HG03060 (cell line): ENCODE measurements around the gene ZC3H18.
"Not testable (repeated sequence)": the region's sequence is repeated elsewhere in the genome, so short reads cannot be mapped to it uniquely, and the experiment has no call there.

Experiments used
- ATAC-seq: cut with Tn5 transposase; IDR thresholded peaks from one replicate; pipeline ENCODE4 v1.9.1; 2021; ENCODE audit warnings: low read depth, moderate number of reproducible peaks; ENCODE audit not compliant: unreplicated experiment

ZC3H18 gene

DNA sequence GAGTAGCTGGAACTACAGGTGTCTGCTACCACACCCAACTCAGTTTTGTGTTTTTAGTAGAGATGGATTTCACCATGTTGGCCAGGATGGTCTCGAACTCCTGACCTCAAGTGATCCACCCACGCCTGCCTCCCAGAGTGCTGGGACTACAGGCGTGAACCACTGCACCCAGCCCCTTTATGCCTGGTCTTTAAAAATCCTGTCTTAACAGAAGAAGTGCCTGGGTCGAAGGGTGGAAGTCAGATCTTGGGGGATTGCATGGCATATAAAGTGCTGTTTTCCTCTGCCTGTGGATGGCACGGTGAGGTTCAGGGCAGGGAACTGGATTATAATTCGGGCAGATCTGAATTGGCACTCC lies 30.3 kb downstream of the ZC3H18 start:
- no peak for ATAC-seq

DNA sequence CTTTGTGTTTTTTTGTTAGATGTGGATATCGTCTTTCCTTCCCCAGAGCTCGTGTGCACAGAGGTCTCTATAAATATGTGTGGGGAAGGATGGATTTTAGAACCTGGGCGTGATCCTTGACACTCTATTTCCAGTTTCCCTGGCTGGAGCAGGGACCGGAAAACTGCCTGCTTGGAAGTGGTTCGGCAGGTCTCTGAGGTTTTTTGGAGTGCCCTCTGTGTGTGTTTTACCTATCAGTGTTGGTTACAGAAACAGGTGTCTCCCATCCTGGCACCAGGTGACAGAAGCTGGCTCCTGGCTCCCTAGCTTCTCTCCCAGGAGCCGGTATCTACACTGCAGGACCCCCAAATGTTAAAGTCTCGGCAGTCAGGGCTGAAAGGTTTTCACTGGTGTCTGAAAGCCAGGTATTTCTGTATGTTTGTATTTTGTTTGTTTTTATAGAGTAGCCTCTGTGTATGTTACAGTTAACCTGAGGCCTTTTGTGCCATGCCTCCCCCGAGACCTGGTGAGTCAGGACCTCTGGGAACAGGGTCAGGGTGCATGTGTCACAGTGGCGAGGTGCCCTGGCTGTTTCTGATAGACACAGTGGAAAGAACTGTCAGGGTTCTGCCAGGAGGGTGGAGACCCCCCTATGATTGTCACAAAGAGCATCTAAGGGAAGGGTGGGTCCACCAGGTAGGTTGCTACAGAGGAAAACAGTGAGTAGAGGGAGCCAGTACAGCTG lies 31.3 kb downstream of the ZC3H18 start:
- no peak for ATAC-seq

DNA sequence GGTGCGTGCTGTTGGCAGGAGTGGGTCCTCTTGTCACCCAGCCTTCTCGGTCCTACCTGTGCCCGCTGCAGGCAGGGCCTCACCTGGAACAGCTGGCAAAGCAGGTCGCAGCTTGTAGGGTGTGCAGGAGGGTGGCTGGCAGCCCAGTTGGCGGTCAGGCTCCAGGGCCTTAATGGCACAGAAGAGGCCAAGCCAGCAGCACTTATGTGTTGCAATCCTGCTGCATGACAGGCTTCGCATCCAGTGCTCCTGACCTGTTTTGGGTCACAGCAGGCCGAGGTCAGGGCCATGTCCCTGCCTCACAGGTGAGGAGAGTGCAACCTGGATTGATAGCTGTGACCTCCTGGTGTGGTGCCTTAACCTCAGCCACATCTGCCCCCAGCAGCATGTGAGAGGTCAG lies 31.9 kb downstream of the ZC3H18 start:
- no peak for ATAC-seq

DNA sequence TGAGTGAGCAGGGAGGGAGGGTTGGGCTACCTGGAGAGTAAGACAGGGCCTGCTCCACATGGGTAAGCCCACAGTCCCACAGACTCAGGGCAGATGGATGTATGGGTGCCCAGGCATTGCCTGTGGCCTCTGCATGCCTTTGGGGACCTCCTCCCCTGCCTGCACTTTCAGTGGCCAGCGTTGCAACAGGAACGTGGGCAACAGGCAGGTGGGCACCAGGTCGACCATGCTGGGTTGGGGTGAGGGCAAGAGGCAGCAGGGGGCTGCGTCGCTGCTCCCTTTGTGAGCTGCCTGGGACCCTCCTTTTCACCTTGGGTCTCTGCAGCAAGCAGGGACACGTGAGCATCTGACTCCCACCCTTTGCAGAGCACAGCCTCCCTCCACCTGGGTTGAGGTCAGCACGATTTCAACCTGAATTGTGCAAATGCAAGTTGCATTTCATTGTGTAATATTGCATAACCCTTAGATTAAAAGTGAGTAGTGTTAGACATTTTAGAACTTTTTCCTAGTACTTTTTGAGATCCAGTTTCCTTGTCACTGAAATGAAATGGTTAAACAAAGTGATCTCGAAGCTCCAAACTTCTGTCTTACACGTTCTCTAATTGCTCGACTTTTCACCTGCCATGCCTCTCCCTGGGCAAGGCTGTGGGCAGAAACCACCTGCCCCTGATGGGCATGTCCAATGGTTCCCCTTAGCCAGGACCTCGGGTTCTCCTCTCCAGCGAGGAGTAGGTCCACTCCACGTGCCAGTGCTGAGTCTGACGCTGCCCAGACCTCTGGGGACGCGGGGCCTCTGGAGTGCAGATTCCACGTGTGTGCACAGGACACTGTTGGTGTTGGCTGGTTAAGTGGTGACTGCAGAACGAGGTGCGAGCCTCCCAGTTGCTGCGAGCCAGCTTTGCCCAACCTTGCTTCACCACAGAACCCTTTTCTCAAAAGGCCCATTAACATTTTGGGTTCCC lies 35.3 kb downstream of the ZC3H18 start:
- ATAC-seq = no peak

DNA sequence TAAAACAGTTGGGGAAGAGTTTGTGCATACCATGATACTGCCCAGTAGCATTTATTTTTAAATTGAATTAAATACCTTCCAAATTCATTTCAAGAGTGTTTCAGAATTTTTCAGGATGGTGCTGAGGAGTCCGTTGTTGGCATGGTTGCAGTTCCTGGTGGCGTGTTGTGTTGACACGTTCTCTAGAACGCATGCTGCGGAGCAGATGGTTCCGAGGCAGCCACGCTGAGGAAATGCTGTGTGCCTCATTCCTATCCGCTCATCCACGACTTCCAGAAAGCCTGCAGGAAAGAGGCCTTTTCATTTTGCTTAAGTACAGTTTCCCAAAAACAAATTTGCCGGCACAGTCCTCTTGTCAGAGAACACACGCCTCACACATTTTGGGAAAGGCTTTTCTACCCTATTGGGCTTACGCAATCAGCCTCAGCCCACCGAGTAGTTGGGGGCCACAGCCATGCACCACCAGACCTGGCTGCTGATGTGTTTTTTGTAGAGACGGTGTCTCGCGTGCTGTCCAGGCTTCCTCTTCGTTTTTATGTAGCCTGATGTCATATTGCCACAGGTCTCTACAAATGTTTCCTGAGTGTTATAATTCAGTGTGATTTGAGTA lies 36.0 kb downstream of the ZC3H18 start:
- ATAC-seq = no peak

DNA sequence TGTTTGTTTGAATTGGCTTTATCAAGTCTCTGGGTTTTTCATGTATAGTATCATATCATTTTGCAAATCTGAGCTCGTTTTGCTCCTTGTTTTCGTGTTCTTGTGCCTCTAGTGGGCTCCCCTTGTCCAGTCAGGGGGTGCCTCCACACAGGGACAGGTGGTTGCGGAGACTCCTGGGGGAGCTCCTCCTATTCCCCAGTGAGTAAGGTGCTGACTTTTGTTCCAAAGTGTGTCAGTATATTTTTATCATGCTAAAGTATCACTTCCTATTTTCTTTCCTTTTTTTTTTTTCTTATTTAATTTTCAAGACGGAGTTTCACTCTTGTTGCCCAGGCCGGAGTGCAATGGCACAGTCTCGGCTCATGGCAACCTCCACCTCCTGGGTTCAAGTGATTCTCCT lies 37.9 kb downstream of the ZC3H18 start:
- no peak for ATAC-seq

DNA sequence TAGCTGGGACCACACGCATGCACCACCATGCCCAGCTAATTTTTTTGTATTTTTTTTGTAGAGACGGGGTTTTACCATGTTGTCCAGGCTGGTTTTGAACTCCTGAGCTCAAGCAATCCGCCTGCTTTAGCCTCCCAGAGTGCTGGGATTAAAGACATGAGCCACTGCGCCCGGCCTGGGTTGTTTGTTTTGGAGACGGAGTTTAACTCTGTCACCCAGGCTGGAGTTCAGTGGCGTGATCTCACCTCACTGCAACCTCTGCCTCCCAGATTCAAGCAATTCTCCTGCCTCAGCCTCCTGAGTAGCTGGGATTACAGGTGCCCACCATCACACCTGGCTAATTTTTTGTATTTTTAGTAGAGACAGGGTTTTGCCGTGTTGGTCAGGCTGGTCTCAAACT lies 39.2 kb downstream of the ZC3H18 start:
- ATAC-seq = not testable (repeated sequence)

DNA sequence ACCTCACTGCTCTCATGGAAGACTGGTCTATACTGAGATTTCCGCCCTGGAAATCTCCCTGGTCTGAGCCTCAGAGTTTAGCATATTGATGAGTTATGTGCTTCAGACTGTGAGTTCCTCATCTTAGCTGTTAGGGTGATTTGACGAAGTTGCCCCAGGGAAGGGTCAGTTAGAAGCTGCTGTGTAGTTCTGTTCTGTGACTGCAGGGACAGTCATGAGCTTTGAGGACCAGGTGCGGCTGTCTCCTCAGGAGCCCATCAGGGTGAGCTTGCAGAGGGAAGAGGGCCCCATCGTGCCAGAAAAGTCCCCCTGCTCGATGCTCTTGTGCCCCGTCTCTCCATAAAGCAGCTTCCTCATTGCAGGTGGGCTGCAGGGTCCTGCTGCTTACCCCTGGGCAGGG lies 39.9 kb downstream of the ZC3H18 start:
- ATAC-seq = no peak

DNA sequence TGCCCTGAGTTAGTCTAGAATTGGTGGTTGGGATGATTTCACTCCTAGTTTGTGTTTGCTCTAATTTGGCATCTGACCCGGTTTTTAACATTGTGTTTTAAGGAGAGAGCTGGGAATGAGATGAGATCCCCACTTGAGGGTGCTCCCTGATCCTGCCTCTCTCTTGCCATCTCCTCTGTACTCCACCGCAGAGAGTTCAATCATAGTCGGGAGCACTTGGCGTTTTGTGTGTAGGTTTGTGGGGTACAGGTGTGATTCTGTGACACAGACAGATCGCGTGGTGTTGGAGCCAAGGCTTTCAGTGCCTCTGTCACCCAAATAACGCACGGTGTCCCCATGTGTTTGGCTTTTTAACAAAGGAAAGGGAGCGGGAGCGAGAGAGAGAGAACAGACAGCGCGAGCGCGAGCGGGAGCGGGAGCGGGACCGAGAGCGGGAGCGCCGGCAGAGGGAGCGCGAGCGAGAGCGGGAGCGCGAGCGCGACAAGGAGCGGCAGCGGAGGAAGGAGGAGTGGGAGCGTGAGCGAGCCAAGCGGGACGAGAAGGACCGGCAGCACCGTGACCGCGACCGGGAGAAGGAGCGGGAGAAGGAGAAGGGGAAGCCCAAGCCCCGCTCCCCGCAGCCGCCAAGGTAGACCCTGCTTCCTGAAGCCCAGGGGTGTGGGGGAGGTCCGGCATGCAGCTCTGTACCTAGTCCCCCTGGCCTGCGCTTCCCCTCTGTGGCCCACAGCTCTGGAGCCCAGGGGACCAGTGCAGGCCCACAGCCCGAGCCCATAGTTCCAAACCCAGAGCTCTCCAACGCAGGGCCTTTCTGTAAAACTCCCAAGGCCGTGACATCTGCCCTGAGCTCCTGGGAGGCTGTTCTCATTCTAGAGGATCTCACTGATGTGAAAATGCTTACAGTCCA lies 41.0 kb downstream of the ZC3H18 start:
- ATAC-seq = no peak

DNA sequence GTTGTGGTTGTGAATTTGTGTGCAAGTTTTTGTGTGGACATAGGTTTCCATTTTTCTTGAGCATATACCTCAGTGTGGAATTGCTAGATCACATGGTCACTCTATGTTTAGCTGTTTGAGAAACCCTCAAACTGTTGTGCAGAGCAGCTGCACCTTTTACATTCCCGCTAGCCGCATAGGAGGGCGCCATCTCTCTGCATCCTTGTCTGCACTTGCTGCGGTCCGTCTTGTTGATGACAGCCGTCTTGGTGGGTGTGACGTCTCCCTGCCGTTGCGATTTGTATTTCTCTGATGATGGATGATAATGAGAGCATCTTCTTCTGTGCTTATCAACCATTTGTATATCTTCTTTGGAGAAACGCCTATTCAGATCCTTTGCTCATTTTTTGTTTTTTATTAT lies 43.1 kb downstream of the ZC3H18 start:
- ATAC-seq = no peak

DNA sequence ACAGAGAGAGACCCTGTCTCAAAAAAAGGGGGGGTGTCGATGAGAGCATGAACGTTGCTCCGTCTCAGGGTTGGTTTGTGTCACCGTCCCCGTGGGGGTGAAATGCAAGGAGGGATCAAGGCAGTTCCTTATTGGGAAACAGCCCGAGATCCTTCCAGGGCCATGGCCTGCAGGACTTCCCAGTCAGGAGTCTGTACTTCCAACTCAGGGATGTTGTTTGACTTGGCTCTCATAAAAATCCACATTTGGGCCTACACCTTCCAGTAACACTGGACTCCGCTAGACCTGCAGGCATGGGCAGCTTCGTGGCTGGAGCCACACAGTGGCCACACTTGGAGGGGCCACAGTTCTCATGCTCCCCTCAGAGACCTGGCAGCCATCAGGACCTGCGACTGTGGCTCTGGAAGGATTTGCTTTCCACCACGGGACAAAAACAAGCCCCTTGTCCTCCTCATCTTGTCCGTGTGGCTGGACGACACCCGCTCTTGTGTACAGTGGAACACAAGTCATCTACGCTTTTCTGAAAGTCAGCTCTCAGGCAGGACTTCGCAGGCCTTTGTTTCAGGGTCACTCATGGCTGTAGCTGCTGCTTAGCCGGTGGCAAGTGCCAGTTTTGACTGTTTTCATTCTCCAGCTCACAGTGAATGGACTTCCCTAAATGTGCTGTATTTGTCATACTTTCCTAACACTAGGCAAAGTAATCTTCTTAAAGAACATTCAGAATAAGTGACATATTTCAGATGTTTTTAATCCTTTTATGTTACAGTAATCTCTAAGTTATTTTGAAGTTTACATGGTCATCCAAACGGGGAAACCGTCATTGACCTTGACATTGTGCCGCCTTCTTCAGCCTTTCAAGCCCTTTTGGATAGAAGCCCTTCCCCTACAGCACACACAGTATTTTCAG lies 44.0 kb downstream of the ZC3H18 start:
- no peak for ATAC-seq

DNA sequence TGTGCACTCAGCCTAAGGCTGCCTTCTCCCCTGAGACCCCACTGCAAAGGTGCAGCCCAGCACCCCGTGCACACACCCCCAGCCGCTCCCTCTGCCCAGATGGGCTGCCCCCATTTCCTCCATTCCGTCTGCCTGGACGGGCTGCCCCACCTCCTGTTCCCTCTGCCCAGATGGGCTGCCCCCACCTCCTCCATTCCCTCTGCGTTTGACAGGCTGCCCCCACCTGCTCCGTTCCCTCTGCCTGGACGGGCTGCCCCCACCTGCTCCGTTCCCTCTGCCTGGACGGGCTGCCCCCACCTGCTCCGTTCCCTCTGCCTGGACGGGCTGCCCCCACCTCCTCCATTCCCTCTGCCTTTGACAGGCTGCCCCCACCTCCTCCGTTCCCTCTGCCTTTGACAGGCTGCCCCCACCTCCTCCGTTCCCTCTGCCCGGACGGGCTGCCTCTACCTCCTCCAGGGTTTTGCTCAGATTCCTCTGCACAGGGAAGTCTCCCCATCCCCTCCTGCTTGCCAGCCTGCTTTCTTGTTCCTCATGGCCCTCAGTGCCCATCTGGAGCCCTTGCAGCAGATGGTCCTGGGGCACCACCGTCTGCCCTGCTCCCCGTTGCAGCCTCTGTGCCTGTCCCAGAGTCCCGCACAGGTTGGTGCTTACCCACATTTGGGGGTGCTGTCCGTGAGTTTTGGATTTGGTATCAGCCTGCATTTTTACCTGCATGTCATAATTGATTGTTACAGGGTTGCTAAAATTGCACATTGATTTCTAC lies 44.8 kb downstream of the ZC3H18 start:
- ATAC-seq = no peak

DNA sequence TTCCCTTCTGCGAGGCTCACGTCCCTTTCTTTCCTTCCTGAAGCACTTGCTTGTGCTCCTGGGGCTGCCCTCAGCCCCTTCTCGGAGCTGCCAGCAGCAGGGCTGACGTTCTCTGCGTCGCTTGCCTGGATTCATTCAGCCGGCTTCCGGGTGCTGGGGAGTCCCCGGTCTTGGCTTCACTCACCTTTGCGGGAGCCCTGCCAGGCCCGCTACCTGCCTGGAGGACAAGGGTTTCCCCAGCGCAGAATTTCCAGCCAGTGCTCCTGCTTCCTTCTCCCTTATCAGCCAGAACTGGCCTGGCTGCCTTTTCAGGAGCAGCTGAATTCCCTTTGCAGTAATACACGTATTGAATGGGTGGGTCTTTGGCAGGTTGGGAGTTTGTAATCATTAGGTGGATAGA lies 46.1 kb downstream of the ZC3H18 start:
- ATAC-seq = no peak

DNA sequence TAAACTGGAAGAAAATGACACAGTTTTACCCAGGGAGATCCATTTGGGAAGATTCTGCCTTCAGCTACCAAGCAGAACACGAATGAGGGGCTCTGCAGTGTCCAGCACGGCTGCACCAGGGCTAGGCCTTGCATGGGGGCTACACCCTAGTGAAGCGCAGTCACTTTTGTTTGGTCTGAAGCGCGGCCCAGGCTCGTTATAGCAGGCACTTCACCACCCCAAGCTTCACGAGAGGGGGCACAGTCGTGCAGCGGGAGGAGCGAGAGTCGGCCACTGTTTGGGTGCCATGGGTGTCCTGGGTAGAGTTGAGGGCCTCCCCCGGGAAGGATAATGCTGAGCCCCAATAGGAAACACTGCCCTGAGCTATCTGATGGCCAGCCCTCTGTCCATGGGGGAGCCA lies 46.5 kb downstream of the ZC3H18 start:
- ATAC-seq = no peak

DNA sequence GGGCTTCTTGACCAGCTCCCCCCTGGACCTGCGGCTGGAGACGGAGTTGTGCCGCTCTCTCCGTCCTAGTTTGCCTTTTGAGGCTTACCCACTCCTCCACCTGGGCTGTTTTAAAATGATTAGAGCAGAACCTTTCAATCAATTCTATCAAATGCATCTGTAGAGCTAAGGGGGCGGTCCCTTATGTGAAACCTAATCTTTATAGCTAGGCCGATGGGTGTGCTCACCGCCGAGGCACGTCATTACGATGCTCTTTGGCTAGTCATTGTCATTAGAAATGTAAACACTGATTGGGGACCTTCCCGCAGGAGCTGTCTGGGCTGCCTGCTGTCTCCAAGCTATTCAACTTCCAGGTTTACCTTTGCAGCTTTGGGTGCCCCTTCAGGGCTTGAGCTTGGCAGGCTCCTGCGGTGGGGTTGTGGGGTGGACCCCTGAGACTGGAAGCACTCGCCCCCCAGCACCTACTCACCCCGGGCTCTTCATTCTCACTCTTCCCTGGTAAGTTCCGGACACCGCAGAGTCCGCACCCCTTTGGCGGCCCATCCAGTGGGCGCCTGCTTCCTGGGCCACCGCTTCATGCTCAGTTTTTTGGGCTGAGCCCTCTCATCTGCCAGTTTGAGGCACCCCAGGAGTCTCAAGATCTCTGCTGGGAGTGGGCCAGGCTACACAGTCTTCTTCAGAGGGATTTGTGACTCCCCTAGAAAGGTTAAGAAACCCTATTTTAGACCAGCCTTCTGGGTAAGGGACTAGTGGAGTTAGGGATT lies 47.2 kb downstream of the ZC3H18 start:
- no peak for ATAC-seq

DNA sequence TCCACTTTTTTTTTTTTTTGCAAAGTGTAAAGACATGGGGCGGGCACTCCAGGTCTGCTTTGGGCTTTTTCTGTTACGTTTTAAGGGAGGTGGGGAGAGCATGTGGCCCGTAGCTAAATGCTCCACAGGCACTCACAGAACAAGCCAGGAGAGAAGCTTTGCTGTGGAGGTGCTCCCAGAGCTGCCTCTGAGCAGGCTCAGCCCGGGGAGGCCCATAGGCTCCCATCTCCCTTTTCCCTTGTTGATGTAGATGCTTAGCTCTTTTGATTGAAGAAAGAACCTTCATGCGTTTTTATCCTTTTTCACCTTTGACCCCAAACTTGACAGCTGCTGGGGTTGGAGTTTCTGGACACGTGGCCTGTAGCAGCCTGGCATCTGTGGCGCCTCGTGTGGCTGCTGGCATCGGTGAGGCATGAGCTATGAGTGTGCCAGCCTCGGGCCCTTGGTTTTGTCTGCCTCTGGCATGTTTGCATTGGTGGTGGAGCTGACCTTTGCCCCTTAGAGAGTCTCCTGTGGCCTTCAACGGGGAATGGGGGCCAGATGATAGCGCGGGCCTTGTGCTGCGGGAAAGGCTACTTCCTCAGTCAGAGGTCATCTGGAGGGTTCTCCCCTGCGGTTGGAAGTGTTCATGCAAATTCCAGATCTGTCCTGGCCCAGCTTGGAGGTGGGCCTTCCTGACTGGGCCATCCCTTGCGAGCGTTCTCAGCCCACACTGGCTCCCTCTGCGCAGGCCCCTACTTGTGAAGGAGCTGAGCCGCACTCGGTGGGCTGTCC lies 48.2 kb downstream of the ZC3H18 start:
- ATAC-seq = no peak

DNA sequence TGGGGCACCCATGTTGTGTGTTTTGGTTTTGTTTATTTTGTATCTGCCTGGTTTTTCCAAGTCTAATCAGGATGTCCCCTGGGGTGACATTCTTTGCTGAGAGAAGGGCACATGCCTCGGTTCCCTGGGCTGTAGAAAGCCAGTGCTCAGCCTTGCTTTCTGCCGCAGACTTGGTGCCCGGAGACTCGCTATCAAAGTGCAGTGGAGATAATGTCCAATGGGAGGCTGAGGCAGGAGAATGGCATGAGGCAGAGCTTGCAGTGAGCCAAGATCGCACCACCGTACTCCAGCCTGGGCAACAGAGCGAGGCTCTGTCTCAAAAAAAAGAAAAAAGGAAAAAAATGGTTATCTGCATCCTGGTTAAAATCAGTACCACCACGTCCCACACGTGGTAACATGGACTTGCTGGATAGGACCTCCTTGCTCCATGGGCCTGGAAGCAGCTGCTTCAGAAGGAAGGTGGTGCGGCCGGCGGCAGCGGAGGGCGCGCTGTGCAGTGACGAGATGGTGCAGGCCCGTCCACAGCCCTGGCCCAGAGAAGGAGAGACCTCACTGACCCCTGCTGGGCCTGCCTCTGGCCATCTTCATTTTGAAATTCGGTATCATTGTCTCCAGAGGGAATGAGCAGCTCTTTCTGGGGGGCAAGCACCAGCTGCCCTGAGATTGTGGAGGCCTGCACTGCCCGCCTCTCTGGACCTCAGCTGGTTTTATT lies 48.9 kb downstream of the ZC3H18 start:
- no peak for ATAC-seq
